Bronchial epithelial cell (primary cell): ENCODE measurements around the gene CDK6. TPM values are rescaled to one million over a fixed set of nuclear protein-coding genes. Genes with fewer than 3 reads are reported as not detected.

Experiments used
- DNase-seq: peaks from one replicate; pipeline ENCODE4 v3.0.0-alpha.2; 2010; ENCODE audit warnings: low read depth
- FAIRE-seq: peaks from 2 replicates; lab custom pipeline; 2011; peaks lifted over from hg19 to GRCh38; lab: Jason Lieb, UNC
- H3K27me3 ChIP-seq: 2 replicates; pipeline ENCODE4 v1.5.1; 2011; ENCODE audit warnings: low read length; ENCODE audit not compliant: control insufficient read depth, insufficient read depth
- H3K36me3 ChIP-seq: 2 replicates; pipeline ENCODE4 v1.5.1; 2011; ENCODE audit warnings: low read length; ENCODE audit not compliant: control insufficient read depth, insufficient read depth
- H3K4me3 ChIP-seq: 2 replicates; pipeline ENCODE4 v1.5.1; 2011; ENCODE audit warnings: mild to moderate bottlenecking, low read depth, low read length, control low read depth
- total RNA-seq: library from RNA; depleted of rRNA; stranded (reverse); fragments of >200 nt; gene quantifications from 2 replicates; pipeline ENCODE4 v1.2.1, GENCODE V29; 2014
- TF ChIP-seq, protein P1 (sequence below): IDR thresholded peaks from 2 replicates; pipeline ENCODE4 v1.5.1; 2011; ENCODE audit warnings: mild to moderate bottlenecking, moderate library complexity, low read length, control low read depth, inconsistent platforms; ENCODE audit not compliant: insufficient read depth, severe bottlenecking

Gene CDK6
- total RNA-seq, 1 donor from 2014 or later: 52.9 TPM

DNA sequence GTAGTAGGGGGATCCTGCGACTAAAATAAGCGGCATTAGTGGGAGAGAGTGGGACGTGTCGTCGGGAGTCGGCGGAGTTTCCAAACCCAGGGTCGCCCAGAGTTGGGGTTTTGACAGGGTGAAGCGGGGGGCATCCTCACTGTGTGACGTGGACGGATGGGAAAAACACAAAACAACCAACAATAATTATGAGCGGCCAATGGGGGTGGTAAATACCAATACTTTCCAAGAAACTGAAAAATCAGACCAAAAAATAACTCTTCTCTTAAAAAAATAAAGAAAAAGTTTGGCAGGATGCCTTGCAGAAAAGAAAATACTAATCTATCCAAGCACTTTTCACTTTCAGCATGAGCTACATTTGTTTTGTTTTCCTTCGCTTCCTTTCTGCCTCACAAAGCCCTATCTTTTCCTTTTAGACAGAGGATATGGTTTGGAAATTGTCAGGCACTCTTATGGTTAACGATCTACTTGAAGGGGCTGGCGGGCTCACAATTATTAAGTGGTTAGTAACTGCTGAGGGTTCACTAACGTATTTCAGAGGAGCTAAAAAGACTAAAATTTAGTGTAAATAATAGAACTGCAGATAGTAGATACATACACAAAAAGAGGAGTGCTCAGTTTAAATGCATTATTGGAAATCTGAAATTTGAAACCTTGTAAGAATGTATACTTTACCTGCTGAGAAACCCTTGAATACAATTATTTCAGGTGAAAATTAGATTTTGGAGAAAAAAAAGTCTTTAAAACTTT lies 802 bp upstream of the CDK6 start:
- Histone ChIP-seq H3K4me3 (peak overlapping the region; percentile 59), H3K36me3 (no peaks in the 10 kb centered on the region), H3K27me3 (no peaks in the 10 kb centered on the region)
- FAIRE-seq (no peak), DNase-seq (no peak)
- TF ChIP-seq, protein P1, sequence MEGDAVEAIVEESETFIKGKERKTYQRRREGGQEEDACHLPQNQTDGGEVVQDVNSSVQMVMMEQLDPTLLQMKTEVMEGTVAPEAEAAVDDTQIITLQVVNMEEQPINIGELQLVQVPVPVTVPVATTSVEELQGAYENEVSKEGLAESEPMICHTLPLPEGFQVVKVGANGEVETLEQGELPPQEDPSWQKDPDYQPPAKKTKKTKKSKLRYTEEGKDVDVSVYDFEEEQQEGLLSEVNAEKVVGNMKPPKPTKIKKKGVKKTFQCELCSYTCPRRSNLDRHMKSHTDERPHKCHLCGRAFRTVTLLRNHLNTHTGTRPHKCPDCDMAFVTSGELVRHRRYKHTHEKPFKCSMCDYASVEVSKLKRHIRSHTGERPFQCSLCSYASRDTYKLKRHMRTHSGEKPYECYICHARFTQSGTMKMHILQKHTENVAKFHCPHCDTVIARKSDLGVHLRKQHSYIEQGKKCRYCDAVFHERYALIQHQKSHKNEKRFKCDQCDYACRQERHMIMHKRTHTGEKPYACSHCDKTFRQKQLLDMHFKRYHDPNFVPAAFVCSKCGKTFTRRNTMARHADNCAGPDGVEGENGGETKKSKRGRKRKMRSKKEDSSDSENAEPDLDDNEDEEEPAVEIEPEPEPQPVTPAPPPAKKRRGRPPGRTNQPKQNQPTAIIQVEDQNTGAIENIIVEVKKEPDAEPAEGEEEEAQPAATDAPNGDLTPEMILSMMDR: no peak

DNA sequence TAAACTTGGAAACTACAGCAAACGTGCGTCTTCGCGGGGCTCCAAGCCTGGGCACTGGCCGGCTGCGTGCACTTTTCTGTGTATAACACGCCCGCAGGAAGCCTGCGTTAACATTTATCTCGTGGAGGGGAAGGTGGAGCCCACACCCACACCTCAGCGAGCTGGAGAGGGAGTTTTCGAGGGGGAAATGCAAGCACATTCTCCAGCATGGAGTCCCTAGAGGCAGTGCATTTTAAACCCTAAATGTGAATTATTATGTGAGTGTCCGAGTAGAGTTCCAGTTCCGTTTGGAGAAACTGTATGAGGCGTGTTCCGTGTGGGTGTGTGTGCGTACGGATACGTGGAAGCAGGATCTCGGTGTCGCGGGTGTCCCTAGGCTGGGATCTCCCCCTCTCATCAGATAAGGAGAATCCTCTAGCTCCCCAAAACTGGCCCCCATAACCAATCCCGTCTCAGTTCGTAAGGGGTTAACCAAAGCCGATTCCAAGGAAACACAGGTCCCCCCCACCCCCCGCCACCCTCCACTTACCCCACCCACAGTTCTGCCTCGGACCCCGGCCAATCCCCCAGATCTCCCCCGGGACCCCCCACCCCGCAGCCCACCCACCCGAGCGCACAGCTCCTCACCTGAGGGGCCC lies 403 bp downstream of the CDK6 start:
- no peak for DNase-seq
- Histone ChIP-seq H3K27me3 (no peaks in the 10 kb centered on the region), H3K36me3 (no peaks in the 10 kb centered on the region), H3K4me3 (peak overlapping the region; percentile 59)
- TF ChIP-seq, protein P1: no peak
- FAIRE-seq: no peak

DNA sequence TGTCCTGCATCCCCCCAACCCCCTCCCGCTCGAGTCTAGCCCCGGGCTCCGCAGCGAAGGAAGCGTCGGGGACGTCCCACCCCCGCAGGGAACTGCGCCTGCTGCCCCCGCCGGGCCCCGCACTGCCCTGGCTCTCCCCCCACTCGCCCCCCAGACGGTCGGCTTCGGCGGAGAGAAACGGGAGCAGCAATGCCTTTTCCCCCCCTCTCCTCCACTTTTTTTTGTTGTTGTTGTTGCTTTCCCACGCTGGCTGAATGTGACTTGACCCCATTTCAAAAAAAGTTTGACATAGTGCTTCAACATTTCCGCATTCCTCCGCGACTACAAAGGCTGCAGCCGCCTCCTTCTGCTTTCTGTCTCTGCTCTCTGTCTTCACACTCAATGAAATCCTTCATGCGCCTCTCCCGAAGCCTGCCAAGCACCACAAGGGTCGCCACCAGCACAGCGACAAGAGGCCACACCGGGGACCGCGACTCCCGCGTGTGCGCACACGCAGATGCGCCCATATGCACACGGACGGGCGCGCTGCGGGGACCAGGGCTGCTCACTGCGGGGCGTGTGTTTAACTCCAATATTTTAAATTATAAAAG lies 1.0 kb downstream of the CDK6 start:
- TF ChIP-seq, protein P1: no peak
- DNase-seq (peak; percentile 62), FAIRE-seq (no peak)
- no peaks in the 10 kb centered on the region for H3K36me3 ChIP-seq
- peak overlapping the region; percentile 59 for H3K4me3 ChIP-seq
- H3K27me3 ChIP-seq: no peaks in the 10 kb centered on the region

DNA sequence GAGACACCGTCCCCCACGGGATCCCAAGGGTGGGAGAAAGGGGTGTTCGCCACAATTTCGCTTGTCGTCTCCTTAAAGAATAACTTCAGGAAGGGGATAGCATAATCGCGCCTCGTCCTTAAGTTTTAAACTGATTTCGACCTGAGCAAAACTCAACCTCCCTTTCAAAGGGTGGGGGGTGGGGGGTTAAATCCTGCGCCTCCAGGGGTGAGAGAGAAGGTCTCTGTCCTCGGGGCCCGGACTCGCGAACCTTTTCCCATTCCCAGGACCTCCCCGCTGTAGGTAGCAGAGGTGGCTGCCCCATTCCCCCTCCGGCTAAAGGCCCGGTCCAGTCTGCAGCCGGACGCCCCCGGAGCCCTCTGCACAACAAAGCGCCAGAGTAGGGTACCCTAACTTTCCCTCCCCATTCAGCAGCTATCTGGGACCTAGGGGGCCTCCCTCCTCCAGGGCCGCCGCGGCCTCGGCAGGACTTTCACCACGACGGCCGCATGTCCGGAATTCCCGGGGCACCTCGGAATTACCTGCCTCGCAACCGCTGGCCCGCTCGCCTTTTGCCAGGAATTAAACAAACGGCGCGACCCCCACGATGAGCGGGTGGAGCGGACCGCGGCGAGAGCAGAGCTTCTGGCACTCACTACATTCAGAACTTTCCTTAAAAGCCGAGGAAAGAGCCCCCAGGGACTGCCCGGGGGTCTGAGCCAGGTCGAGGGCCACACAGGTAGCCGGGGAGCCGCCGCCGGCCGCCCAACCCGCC lies 1.7 kb downstream of the CDK6 start:
- H3K36me3 ChIP-seq: no peaks in the 10 kb centered on the region
- no peak for FAIRE-seq
- peak overlapping the region; percentile 59 for H3K4me3 ChIP-seq
- DNase-seq: no peak
- TF ChIP-seq, protein P1: no peak
- no peaks in the 10 kb centered on the region for H3K27me3 ChIP-seq

DNA sequence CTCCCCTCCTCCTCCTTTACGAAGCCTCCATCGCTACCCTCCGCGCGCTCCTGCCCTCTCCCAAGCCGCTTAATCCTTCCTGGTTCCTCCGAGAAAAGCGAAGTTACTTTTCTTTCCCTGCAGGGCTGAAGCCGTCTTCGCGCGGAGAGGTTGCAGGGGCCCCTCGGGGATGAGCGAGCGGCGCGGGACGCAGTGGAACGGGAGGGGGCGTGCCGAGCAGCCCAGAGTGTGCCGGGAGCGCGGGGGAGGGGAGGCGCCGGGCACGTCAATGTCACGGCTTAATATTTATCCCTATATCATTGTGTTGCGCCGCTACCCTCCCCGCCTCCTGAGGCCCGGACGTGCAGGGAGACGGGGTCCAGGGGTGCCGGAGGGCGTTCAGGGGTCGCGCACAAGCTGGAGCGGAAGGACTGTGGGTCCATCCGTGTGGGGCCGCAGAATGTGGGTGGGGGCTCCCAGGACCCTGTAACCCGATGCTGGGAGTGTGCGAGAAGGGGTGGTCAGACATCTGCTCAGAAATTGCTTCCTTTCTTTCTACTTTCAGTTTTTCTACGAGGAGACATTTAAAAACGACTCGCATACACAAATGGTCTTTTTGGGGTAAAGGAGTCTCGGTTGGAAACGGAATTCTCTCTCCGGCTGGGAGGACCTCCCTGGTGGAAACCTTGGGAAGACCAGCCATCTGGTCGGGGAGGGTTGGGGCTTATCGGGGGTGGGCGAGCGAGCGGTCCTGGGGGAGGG lies 2.4 kb downstream of the CDK6 start:
- TF ChIP-seq, protein P1: peak; percentile 47
- peak overlapping the region; percentile 59 for H3K4me3 ChIP-seq
- no peak for FAIRE-seq
- no peaks in the 10 kb centered on the region for H3K27me3 ChIP-seq
- no peaks in the 10 kb centered on the region for H3K36me3 ChIP-seq
- DNase-seq: no peak
